ENCODE data around the gene ZC3H18. TPM values are rescaled to one million over a fixed set of nuclear protein-coding genes. Genes with fewer than 3 reads are reported as not detected.

Gene ZC3H18
- total and polyA plus RNA-seq, 4 donors: 12.4 to 38.5 (median 28.5) TPM

DNA sequence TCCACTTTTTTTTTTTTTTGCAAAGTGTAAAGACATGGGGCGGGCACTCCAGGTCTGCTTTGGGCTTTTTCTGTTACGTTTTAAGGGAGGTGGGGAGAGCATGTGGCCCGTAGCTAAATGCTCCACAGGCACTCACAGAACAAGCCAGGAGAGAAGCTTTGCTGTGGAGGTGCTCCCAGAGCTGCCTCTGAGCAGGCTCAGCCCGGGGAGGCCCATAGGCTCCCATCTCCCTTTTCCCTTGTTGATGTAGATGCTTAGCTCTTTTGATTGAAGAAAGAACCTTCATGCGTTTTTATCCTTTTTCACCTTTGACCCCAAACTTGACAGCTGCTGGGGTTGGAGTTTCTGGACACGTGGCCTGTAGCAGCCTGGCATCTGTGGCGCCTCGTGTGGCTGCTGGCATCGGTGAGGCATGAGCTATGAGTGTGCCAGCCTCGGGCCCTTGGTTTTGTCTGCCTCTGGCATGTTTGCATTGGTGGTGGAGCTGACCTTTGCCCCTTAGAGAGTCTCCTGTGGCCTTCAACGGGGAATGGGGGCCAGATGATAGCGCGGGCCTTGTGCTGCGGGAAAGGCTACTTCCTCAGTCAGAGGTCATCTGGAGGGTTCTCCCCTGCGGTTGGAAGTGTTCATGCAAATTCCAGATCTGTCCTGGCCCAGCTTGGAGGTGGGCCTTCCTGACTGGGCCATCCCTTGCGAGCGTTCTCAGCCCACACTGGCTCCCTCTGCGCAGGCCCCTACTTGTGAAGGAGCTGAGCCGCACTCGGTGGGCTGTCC is 48.2 kb downstream of the ZC3H18 start:
- ATAC-seq (ENCODE audit: low FRiP score) (no peak), DNase-seq (no peak)
- Histone ChIP-seq H3K4me1 (ENCODE audit: control insufficient read depth in 1 of 2, insufficient read depth in 2 of 2, low read length in 2 of 2) (no peaks in the 10 kb centered on the region), H3K27me3 (ENCODE audit: control insufficient read depth in 1 of 2, insufficient read depth in 2 of 2, low read length in 1 of 2) (no peaks in the 10 kb centered on the region), H3K9me3 (ENCODE audit: control insufficient read depth, low read length) (no peaks in the 10 kb centered on the region), H3K27ac (ENCODE audit: low read depth in 1 of 2, low read length in 2 of 2) (no peak overlapping the region), H3K4me3 (ENCODE audit: low read length in 2 of 2) (no peak overlapping the region), H3K36me3 (ENCODE audit: control insufficient read depth in 1 of 2, insufficient read depth in 2 of 2, low read length in 1 of 2) (peaks cover 0 to 7% of the 10 kb centered on the region in 2 donors)
- intact Hi-C loops (cut with DNase I): no loop called here
- 73 to 76% methylated on average over 20 of the region's 20 CpGs for WGBS, 2 donors

GRCh38 chr16:88618956-88619667 is 48.9 kb downstream of the ZC3H18 start:
- Histone ChIP-seq H3K27me3 (ENCODE audit: control insufficient read depth in 1 of 2, insufficient read depth in 2 of 2, low read length in 1 of 2) (no peaks in the 10 kb centered on the region), H3K9me3 (ENCODE audit: control insufficient read depth, low read length) (no peaks in the 10 kb centered on the region), H3K4me1 (ENCODE audit: control insufficient read depth in 1 of 2, insufficient read depth in 2 of 2, low read length in 2 of 2) (no peaks in the 10 kb centered on the region), H3K36me3 (ENCODE audit: control insufficient read depth in 1 of 2, insufficient read depth in 2 of 2, low read length in 1 of 2) (peaks cover 3 to 7% of the 10 kb centered on the region in 2 donors), H3K4me3 (ENCODE audit: low read length in 2 of 2) (no peak overlapping the region), H3K27ac (ENCODE audit: low read depth in 1 of 2, low read length in 2 of 2) (no peak overlapping the region)
- DNase-seq: no peak
- 85 to 88% methylated on average over 19 of the region's 19 CpGs for WGBS, 2 donors
- ATAC-seq (ENCODE audit: low FRiP score): no peak
- intact Hi-C loops (cut with DNase I): no loop called here

DNA sequence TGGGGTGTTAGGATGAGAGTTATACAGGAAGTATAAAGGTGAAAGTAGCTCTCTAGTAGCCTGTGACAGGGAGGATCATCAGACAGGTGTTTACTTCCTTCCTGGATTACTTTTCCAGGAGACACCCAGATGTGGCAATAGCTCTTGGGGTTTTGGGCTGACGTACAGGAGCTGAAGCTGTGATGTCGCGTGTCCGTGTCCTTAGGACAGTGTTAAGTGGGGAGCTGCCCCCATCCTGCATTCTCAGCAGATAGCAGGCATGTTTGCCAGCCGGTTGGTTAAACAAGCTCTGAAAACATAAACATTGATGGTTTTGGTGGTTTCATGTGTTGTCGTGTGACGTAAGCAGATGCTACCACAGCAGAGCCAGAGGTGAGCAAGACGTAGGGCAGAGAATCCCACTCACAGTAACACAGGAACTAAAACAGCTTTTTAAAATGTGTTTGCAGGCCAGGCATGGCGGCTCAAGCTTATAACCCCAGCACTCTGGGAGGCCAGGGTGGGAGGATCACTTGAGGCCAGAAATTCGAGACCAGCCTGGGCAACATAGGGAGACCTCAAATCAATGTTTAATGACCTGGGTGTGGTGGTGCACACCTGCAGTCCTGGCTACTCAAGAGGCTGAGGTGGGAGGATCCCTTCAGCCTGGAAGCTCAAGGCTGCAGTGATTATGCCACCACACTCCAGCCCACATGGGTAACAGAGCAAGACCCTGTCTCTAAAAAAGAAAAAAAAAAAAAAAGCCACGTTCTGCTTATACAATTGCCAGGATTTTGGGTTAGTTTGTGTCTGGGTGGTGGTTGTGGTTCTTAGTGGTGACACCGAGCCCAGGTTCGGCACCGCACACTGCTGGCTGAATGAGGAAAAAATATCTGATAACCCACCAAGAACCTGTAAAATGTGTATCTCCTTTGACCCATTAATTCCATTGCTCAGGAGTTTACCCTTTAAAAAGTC is 49.9 kb downstream of the ZC3H18 start:
- intact Hi-C loops (cut with DNase I): no loop called here
- no peak for DNase-seq
- ATAC-seq (ENCODE audit: low FRiP score): no peak
- Histone ChIP-seq H3K27ac (ENCODE audit: low read depth in 1 of 2, low read length in 2 of 2) (no peak overlapping the region), H3K9me3 (ENCODE audit: control insufficient read depth, low read length) (no peaks in the 10 kb centered on the region), H3K4me3 (ENCODE audit: low read length in 2 of 2) (no peak overlapping the region), H3K27me3 (ENCODE audit: control insufficient read depth in 1 of 2, insufficient read depth in 2 of 2, low read length in 1 of 2) (no peaks in the 10 kb centered on the region), H3K4me1 (ENCODE audit: control insufficient read depth in 1 of 2, insufficient read depth in 2 of 2, low read length in 2 of 2) (no peaks in the 10 kb centered on the region), H3K36me3 (ENCODE audit: control insufficient read depth in 1 of 2, insufficient read depth in 2 of 2, low read length in 1 of 2) (peaks cover 7 to 8% of the 10 kb centered on the region in 2 donors)
- 93 to 94% methylated on average over 14 of the region's 14 CpGs for WGBS, 2 donors

DNA sequence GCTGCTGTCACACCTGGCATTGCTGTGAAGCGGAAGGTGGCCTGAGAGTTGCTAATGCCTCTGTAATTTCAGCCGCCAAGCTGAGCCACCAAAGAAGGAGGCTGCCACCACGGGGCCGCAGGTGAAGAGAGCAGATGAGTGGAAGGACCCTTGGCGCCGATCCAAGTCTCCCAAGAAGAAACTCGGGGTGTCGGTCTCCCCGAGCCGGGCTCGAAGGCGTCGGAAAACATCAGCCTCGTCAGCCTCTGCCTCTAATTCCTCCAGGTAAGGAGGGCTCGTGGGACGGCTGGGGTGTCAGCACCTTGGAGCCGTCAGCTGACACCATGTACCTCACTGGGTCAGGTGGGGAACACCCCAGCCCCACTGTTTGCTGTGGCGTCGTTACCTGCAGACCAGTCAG is 51.9 kb downstream of the ZC3H18 start:
- no peak overlapping the region for H3K4me3 ChIP-seq (ENCODE audit: low read length in 2 of 2)
- H3K27ac ChIP-seq (ENCODE audit: low read depth in 1 of 2, low read length in 2 of 2): no peak overlapping the region
- no peak for ATAC-seq (ENCODE audit: low FRiP score)
- H3K9me3 ChIP-seq (ENCODE audit: control insufficient read depth, low read length): no peaks in the 10 kb centered on the region
- no peaks in the 10 kb centered on the region for H3K4me1 ChIP-seq (ENCODE audit: control insufficient read depth in 1 of 2, insufficient read depth in 2 of 2, low read length in 2 of 2)
- H3K36me3 ChIP-seq (ENCODE audit: control insufficient read depth in 1 of 2, insufficient read depth in 2 of 2, low read length in 1 of 2): peaks cover 7 to 8% of the 10 kb centered on the region in 2 donors
- 87 to 89% methylated on average over 19 of the region's 19 CpGs for WGBS, 2 donors
- H3K27me3 ChIP-seq (ENCODE audit: control insufficient read depth in 1 of 2, insufficient read depth in 2 of 2, low read length in 1 of 2): no peaks in the 10 kb centered on the region
- intact Hi-C loops (cut with DNase I): no loop called here
- DNase-seq: no peak

DNA sequence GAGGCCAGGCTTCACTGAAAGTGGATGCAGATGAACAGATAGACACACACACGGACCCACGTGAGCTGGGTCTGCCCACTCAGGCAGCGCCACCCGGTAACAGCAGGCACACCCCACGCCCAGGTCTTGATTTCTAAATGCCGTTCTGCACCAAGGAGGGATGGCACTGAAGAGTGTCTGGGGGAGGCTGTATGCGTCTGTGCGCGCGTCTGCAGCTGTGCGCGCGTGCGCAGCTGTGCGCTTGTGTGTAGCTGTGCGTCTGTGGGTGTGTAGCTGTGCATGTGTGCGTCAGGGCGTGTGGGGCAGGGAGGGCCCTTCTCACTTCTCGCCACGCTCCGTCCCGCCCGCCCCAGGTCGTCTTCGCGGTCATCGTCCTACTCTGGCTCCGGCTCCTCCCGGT is 52.7 kb downstream of the ZC3H18 start:
- Histone ChIP-seq H3K9me3 (ENCODE audit: control insufficient read depth, low read length) (no peaks in the 10 kb centered on the region), H3K36me3 (ENCODE audit: control insufficient read depth in 1 of 2, insufficient read depth in 2 of 2, low read length in 1 of 2) (peaks cover 7 to 8% of the 10 kb centered on the region in 2 donors), H3K27ac (ENCODE audit: low read depth in 1 of 2, low read length in 2 of 2) (no peak overlapping the region), H3K4me3 (ENCODE audit: low read length in 2 of 2) (no peak overlapping the region), H3K4me1 (ENCODE audit: control insufficient read depth in 1 of 2, insufficient read depth in 2 of 2, low read length in 2 of 2) (no peaks in the 10 kb centered on the region), H3K27me3 (ENCODE audit: control insufficient read depth in 1 of 2, insufficient read depth in 2 of 2, low read length in 1 of 2) (no peaks in the 10 kb centered on the region)
- DNase-seq (no peak), ATAC-seq (ENCODE audit: low FRiP score) (no peak)
- 96% methylated on average over 29 of the region's 29 CpGs for WGBS, 2 donors
- intact Hi-C loops (cut with DNase I): no loop called here

DNA sequence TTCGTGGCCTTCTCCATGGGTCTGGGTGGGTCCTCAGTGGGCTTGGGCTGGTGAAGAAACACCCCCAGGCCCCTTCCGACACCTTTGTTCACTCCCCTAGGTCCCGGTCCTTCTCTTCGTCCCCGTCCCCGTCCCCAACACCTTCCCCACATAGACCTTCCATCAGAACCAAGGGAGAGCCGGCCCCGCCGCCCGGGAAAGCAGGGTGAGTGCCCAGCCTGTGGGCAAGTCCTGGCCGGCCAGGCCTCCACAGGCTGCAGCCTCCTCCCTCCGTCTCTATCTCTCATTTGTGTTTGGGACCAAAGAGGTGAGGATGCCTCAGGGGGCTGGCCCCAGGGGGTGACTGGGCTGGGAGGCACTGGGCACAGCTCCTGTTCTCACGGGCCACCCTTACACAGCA is 53.7 kb downstream of the ZC3H18 start:
- intact Hi-C loops (cut with DNase I): no loop called here
- Histone ChIP-seq H3K4me3 (ENCODE audit: low read length in 2 of 2) (no peak overlapping the region), H3K27ac (ENCODE audit: low read depth in 1 of 2, low read length in 2 of 2) (no peak overlapping the region), H3K36me3 (ENCODE audit: control insufficient read depth in 1 of 2, insufficient read depth in 2 of 2, low read length in 1 of 2) (peaks cover 7 to 8% of the 10 kb centered on the region in 2 donors), H3K27me3 (ENCODE audit: control insufficient read depth in 1 of 2, insufficient read depth in 2 of 2, low read length in 1 of 2) (no peaks in the 10 kb centered on the region), H3K9me3 (ENCODE audit: control insufficient read depth, low read length) (no peaks in the 10 kb centered on the region), H3K4me1 (ENCODE audit: control insufficient read depth in 1 of 2, insufficient read depth in 2 of 2, low read length in 2 of 2) (no peaks in the 10 kb centered on the region)
- no peak for ATAC-seq (ENCODE audit: low FRiP score)
- 92% methylated on average over 13 of the region's 13 CpGs for WGBS, 2 donors
- DNase-seq: no peak

- Histone ChIP-seq H3K36me3 (ENCODE audit: control insufficient read depth in 1 of 2, insufficient read depth in 2 of 2, low read length in 1 of 2) (peaks cover 7 to 8% of the 10 kb centered on the region in 2 donors), H3K4me1 (ENCODE audit: control insufficient read depth in 1 of 2, insufficient read depth in 2 of 2, low read length in 2 of 2) (no peaks in the 10 kb centered on the region), H3K9me3 (ENCODE audit: control insufficient read depth, low read length) (no peaks in the 10 kb centered on the region), H3K27ac (ENCODE audit: low read depth in 1 of 2, low read length in 2 of 2) (no peak overlapping the region), H3K27me3 (ENCODE audit: control insufficient read depth in 1 of 2, insufficient read depth in 2 of 2, low read length in 1 of 2) (no peaks in the 10 kb centered on the region), H3K4me3 (ENCODE audit: low read length in 2 of 2) (no peak overlapping the region)
- ATAC-seq (ENCODE audit: low FRiP score): no peak
- no peak for DNase-seq
- 90 to 94% methylated on average over 18 of the region's 18 CpGs for WGBS, 2 donors
- intact Hi-C loops (cut with DNase I): no loop called here
Measured at GRCh38 chr16:88624481-88624880, 54.3 kb downstream of the ZC3H18 start.

DNA sequence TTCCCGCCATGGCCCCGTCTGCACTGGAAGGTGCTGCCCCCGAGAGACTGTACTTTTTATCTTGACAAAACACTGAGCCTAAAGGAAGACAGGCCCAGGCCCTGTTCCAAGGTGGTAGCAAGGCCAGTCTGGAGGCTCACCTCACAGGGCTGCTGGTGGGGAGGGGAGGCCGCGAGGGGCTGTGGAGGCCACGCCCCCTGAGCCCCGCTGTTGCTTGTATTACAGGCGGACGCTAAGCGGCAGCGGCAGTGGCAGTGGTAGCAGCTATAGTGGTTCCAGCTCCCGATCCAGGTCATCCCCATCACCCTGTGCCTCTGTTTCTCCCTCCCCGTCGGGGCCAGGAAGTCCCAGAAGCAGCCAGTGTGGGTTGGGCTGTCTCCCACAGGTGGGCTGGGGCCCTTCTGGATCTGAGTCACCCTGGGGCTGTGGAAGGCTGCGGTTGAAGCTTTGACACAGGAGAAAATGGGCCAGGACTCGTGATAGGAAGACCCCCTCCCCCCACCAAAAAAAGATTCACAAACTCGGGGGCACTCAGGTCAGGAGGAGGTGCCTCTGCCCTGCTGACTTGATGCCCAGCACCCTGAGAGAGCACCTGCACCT is 54.9 kb downstream of the ZC3H18 start:
- peaks cover 7 to 12% of the 10 kb centered on the region in 2 donors for H3K36me3 ChIP-seq (ENCODE audit: control insufficient read depth in 1 of 2, insufficient read depth in 2 of 2, low read length in 1 of 2)
- H3K27ac ChIP-seq (ENCODE audit: low read depth in 1 of 2, low read length in 2 of 2): no peak overlapping the region
- no peaks in the 10 kb centered on the region for H3K9me3 ChIP-seq (ENCODE audit: control insufficient read depth, low read length)
- DNase-seq (no peak), ATAC-seq (ENCODE audit: low FRiP score) (no peak)
- 77 to 84% methylated on average over 17 of the region's 17 CpGs for WGBS, 2 donors
- intact Hi-C loops (cut with DNase I): no loop called here
- H3K27me3 ChIP-seq (ENCODE audit: control insufficient read depth in 1 of 2, insufficient read depth in 2 of 2, low read length in 1 of 2): no peaks in the 10 kb centered on the region
- H3K4me3 ChIP-seq (ENCODE audit: low read length in 2 of 2): no peak overlapping the region
- H3K4me1 ChIP-seq (ENCODE audit: control insufficient read depth in 1 of 2, insufficient read depth in 2 of 2, low read length in 2 of 2): no peaks in the 10 kb centered on the region

All from aorta (tissue), 5 donors.